Measurements from ENCODE around the gene METTL21A. TPM values are rescaled to one million over a fixed set of nuclear protein-coding genes. Genes with fewer than 3 reads are reported as not detected.
"Not testable (repeated sequence)": the region's sequence is repeated elsewhere in the genome, so short reads cannot be mapped to it uniquely, and the experiment has no call there.

Gene METTL21A
- total RNA-seq, 1 donor from 2014 or later = 12.5 TPM

GRCh38 chr2:207663870-207664545 lies 38.8 kb upstream of the METTL21A start:
- Histone ChIP-seq H3K4me3 (no peak overlapping the region), H3K4me1 (no peaks in the 10 kb centered on the region), H3K36me3 (no peaks in the 10 kb centered on the region), H3K27ac (replicated peaks) (no peak overlapping the region), H3K9me3 (replicated peaks) (no peaks in the 10 kb centered on the region), H3K27me3 (ENCODE audit: low read depth) (no peaks in the 10 kb centered on the region)
- no peak for TF ChIP-seq CTCF (IDR thresholded peaks at IDR 0.05; ENCODE audit: borderline replicate concordance)
- DNase-seq = no peak
- intact Hi-C loops (cut with micrococcal nuclease) = no loop called here

GRCh38 chr2:207662203-207662602 lies 37.0 kb upstream of the METTL21A start:
- no peak for DNase-seq
- intact Hi-C loops (cut with micrococcal nuclease) = no loop called here
- no peaks in the 10 kb centered on the region for H3K36me3 ChIP-seq
- H3K9me3 ChIP-seq (replicated peaks) = no peaks in the 10 kb centered on the region
- no peak overlapping the region for H3K4me3 ChIP-seq
- H3K4me1 ChIP-seq = no peaks in the 10 kb centered on the region
- TF ChIP-seq CTCF (IDR thresholded peaks at IDR 0.05; ENCODE audit: borderline replicate concordance) = no peak
- H3K27me3 ChIP-seq (ENCODE audit: low read depth) = no peaks in the 10 kb centered on the region
- no peak overlapping the region for H3K27ac ChIP-seq (replicated peaks)

GRCh38 chr2:207660994-207661393 lies 35.8 kb upstream of the METTL21A start:
- H3K27me3 ChIP-seq (ENCODE audit: low read depth) = no peaks in the 10 kb centered on the region
- H3K4me1 ChIP-seq = no peaks in the 10 kb centered on the region
- intact Hi-C loops (cut with micrococcal nuclease) = no loop called here
- no peak overlapping the region for H3K4me3 ChIP-seq
- TF ChIP-seq CTCF (IDR thresholded peaks at IDR 0.05; ENCODE audit: borderline replicate concordance) = no peak
- H3K9me3 ChIP-seq (replicated peaks) = no peaks in the 10 kb centered on the region
- H3K27ac ChIP-seq (replicated peaks) = no peak overlapping the region
- no peak for DNase-seq
- no peaks in the 10 kb centered on the region for H3K36me3 ChIP-seq

GRCh38 chr2:207658156-207658555 lies 33.0 kb upstream of the METTL21A start:
- Histone ChIP-seq H3K27me3 (ENCODE audit: low read depth) (no peaks in the 10 kb centered on the region), H3K36me3 (no peaks in the 10 kb centered on the region), H3K9me3 (replicated peaks) (no peaks in the 10 kb centered on the region), H3K4me3 (no peak overlapping the region), H3K27ac (replicated peaks) (no peak overlapping the region), H3K4me1 (no peaks in the 10 kb centered on the region)
- no peak for DNase-seq
- intact Hi-C loops (cut with micrococcal nuclease) = no loop called here
- no peak for TF ChIP-seq CTCF (IDR thresholded peaks at IDR 0.05; ENCODE audit: borderline replicate concordance)

- H3K27ac ChIP-seq (replicated peaks) = no peak overlapping the region
- H3K9me3 ChIP-seq (replicated peaks) = no peaks in the 10 kb centered on the region
- no peaks in the 10 kb centered on the region for H3K36me3 ChIP-seq
- H3K4me3 ChIP-seq = no peak overlapping the region
- intact Hi-C loops (cut with micrococcal nuclease) = no loop called here
- no peak for TF ChIP-seq CTCF (IDR thresholded peaks at IDR 0.05; ENCODE audit: borderline replicate concordance)
- no peaks in the 10 kb centered on the region for H3K4me1 ChIP-seq
- no peaks in the 10 kb centered on the region for H3K27me3 ChIP-seq (ENCODE audit: low read depth)
- no peak for DNase-seq
Measured at GRCh38 chr2:207655000-207655399, 29.8 kb upstream of the METTL21A start.

- intact Hi-C loops (cut with micrococcal nuclease); H3K36me3 ChIP-seq; H3K9me3 ChIP-seq (replicated peaks); H3K27me3 ChIP-seq (ENCODE audit: low read depth); H3K4me1 ChIP-seq; H3K4me3 ChIP-seq; H3K27ac ChIP-seq (replicated peaks); DNase-seq: not testable (repeated sequence)
Measured at GRCh38 chr2:207646582-207646981, 21.4 kb upstream of the METTL21A start.

Measured in left ventricle myocardium inferior (tissue), 1 donor.